NCI-H526 treated with DMSO at 0.1 percent for 48 hours (cell line): ENCODE results near the gene TSSK3.
A peak's percentile ranks its signal among the peaks of the same experiment; 100 is the strongest.
"Not testable (repeated sequence)": the region's sequence is repeated elsewhere in the genome, so short reads cannot be mapped to it uniquely, and the experiment has no call there.

Source experiments
- DNase-seq: peaks from one replicate; lab custom pipeline; 2025; lab: John Stamatoyannopoulos, UW

The TSSK3 gene

DNA sequence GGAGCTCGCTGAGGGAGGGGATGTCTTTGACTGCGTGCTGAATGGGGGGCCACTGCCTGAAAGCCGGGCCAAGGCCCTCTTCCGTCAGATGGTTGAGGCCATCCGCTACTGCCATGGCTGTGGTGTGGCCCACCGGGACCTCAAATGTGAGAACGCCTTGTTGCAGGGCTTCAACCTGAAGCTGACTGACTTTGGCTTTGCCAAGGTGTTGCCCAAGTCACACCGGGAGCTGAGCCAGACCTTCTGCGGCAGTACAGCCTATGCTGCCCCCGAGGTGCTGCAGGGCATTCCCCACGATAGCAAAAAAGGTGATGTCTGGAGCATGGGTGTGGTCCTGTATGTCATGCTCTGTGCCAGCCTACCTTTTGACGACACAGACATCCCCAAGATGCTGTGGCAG lies 1.4 kb downstream of the TSSK3 start:
- no peak for DNase-seq

DNA sequence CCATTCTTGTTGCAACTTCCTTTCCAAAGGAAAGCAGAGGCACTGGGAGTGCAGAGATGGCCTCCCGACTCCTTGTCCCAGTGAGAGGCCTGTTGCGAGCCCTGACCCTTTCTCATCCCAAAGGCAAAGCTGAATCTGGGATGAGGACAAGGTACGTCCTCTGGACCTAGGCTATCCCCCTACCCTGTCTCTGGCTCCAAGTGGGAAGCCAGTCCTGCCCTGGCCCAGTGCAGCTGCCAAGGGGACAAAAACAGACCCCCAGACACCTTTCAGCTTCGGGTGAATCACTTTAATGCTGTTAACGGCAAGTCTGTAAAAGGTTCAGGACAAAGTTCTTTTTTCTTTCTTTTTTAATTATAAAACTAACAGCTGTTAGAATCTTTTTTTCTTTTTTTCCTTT lies 2.5 kb downstream of the TSSK3 start:
- no peak for DNase-seq

DNA sequence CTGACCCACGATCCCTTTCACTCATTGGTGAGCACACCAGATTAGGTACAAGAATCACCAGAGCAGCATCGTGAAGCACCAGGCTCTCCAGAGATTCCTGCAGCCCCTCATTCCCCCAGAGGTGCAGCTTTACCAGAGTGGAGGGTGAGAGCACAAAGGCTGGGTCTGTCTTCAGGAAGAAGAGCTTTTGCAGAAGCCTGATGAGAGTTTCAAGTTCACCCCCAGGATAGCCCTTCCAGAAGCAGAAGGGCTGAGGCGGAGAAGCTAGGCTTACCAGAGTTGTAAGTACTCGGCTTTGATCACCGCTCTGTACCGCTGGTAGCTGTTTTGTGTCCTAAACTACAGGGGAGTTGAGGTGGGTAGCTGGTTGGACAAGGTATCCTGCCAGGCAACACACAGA lies 3.1 kb downstream of the TSSK3 start:
- no peak for DNase-seq

DNA sequence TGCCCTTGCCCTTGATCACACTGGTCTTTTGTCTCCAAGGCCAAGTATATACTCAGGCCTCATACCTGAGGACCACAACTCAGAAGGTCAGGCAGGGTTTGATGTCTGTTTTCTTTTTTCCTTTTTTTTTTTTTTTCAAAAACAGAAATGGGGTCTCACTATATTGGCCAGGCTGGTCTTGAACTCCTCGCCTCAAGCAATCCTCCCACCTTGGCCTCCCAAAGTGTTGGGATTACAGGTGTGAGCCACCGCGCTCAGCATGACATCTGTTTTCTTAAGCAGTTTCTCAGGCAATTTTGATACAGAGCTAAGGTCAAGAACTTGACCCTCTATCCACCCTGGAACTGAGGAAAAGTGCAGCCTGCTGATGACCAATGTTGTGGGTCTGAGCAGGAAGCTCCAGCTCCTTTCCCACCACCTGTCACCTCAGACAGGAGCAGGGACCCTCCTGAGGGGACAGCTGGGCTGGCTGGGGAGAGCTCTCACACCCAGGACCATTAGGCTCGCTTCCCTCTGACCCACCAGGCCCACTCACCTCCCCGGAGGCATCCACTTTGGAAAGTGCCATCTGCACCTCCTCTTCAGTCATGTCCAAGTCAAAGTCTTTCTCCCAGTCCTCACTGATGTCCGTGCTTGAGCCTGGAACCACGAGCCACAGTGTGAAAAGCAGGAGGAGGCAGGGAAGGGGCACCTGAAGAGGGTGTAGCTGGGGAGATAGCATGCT lies 5.7 kb downstream of the TSSK3 start:
- DNase-seq: no peak

DNA sequence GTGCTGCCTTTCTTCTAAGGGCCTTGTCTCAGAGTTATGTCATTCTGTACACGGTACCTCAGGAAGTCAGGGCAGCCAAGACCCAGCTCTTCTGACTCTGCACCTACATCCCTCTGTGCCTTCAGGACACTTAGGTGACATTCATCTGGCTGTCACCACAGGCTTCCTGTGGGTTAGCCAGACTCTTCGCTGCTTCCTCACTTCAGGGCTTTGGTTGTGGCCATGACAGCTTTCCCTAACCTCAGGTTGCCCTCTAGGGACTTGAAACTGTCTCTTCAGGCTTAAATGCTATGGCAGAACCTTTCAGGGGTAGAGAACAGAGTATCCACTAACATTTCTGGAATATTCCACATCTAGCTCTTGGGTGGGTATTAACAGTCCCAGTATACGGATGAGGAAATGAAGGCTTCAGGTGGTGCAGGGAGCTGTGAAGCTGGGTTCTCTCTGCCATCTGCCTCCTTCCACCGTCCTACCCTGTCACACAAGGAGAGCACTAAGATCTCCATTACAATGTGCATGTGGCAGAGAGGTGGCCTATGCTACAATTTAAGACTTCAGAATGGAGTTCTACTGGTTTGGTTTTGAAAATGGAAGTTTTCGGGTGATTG lies 9.9 kb downstream of the TSSK3 start:
- DNase-seq: no peak

DNA sequence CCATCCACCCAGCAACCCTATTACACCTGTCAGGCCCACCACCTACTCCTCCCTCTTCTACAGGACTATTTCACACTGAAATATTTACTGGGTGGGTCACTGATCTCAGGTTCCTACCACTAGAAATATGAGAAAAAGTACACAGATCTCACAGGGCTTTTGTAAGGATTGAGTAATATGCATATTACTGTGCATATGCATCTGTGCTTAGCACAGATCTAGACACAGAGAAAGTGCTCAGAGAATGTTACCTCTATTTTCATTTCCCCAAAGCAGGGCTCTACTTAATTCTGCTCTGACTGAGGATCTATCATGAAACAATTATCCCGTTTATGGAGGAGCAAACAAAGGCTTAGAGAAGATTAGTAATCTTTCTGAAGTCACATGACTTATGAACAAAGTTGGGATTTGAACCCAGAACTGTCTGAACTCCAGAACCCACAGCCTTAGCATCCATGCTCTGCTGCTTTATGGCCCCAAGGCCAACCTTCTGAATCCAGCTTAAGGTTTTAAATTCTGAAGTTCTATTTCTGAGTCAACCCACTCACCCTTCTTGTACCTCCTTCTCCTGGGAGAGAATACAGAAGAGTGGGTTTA lies 11.8 kb downstream of the TSSK3 start:
- no peak for DNase-seq

DNA sequence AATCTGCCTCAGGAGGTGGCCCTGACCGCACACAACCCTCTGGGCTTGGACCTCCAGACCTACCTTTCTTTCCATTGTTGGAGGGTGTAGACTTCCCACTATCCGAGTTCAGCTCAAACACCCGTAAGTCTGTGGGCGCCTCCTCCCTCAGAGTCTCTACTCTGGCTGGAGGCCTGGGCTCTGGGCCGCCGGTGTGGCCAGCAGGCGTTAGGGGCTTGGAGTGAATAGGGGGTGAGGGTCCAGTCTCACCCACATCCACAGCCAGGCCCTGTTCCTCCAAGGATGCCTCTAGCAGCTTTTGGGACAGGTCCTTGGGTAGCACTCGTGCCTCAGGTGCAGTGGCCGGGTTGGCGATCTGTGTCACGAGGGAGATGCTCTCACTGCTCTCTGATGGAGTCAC lies 13.9 kb downstream of the TSSK3 start:
- no peak for DNase-seq

DNA sequence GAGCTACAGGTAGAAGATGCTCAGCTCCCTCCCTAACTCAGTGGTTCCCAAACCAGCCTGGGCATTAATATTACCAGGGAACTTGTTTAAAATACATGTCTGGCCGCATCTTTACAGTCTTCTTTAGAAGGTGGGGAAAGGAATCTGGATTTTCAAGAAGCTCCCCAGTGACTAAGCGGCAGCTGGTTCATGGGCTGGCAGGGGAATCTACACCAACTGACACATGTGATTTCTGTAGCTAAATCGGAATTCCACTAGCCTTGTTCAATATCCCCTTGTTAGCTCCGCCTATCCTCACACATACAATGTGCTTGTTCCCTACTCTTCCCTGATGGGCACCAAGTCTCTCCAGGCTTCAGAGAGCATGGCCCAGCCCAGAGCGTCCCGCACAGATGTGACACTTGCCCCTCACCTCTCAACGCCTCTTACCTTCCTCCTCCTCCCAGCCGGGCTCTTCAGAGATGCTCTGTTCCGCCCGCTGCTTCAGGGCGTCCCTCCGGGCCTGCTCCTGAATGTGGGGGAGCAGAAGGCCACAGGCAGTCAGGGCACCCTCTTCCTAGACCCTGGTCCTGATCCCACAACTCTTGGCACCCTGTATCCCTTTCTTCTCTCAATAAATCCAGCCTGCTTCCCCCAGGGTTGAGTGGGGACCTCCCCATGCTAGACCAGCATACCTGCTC lies 15.3 kb downstream of the TSSK3 start:
- DNase-seq: no peak

DNA sequence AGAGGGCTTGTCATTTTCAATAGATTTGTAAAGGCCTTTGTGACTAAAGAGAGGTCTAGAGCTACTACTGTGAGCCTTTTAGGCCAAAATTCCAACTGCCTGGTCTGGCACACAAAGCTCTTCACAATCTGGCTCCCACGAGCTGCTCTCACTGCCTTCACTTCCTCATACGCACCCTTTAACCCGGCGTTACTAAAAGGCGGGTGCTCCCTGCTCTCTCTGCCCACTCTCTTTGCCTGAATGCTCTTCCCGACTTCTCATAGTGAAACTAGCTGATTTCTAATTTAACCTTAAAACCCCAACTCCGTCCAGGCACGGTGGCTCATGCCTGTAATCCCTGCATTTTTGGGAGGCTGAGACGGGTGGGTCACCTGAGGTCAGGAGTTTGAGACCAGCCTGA lies 17.7 kb downstream of the TSSK3 start:
- DNase-seq: no peak

DNA sequence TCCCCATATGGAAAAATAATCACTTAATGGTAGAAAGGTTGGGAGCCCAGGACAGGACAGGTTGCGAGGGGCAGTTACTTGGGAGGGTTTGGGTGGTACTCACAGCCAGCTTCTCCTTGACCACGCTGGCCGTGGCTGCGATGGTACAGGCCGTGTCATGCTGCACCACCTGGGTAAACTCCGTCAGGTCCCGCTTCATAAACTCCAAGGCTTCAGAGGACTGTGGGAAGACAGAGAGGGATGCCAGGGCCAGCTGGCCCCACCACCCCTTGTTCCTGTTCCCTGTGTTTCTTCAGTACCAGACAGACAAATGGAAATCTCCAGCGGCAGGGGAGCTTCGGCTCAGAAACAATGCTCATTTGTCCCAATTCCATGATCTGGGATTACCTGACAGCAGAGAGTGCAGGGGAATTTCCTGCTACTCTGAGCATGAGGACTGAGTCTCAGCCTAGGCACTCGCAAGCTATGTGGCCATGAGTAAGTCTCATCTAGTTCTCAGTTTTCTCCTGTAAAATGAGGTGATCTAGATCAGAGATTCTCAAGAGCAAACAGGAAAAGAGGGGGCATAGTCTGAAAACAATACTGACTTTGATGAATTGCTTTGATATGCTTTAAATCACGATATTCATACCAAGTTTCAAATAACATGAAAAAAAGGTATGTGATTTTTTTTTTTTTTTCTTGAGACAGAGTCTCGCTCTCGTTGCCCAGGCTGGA lies 24.5 kb downstream of the TSSK3 start:
- no peak for DNase-seq

DNA sequence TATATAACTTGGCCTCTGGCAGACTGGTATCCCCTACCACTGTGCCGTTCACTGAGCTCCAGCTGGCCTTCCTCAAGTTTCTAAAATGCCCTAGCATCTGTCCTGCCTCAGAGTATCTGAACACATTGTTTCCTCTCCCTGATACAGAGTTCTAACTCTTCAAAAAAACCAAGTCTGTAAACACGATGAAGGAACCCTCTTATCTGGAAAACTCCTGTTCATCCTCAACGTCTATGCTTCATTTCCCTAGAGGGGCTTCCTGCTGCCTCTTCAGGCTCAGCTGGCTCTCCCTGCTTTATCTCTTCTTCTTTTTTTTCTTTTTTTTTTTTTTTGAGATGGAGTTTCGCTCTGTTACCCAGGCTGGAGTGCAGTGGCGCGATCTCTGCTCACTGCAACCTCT lies 26.3 kb downstream of the TSSK3 start:
- no peak for DNase-seq

DNA sequence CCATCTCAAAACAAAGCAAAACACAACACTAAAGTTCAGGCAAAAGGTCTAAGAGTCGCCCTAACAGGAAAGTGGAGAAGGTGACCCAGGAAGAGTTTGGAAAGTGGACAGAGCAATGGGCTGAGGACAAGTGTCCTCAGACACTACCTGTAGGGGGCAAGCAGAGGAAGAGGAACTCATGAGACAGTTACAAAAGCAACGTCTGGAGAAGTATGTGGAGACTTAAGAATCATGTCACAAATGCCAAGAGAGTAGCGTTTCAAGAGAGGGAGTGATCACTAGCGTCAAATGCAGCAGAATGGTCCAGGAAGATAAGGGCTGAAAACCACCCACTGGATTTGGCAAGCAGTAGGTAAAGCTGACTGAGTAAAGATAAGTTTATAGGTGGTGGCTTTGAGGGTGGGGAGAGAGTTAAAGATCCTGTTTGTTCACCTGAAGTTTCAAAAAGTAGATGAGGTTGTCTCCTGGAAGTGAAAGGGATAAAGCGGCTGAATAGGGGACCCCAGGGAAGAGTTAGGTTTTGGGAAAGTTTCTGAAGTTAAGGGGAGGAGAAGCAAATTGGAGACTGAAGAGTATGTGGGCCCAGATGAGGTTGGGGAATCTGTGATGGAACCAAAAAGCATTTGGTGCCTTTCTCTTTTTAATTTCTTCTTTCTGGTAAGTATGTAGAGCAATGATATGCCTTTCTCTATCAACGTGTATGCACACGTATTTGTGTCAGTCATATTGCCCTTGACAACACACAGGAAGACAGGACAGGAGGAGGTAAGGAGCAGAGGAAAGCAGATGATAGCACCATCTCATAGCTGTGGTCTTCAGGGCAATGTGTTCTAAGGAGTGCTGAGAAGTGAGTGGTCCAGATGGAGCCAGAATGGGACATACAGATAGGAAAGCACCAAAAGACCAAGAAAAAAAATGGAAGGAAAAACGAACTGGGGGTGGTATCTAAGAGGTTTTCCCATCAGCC lies 28.8 kb downstream of the TSSK3 start:
- no peak for DNase-seq

DNA sequence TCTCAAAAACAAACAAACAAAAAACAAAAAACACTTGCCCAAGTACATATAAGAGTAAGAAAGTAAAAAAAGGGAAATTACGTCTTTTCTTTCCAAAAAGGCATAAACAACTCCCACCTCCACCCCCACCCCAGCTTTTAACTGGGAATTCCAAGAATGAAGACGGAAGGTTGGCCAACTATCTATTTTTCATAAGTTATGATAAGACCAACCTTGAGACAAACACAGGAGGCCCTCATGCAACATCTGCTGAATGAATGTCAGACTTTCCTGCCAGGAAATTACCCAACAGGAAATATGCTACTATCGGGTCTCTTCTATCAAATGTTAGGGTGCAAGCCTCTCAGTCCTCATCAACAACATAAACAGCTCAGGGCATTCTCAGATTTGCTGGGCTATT lies 30.0 kb downstream of the TSSK3 start:
- DNase-seq: no peak

DNA sequence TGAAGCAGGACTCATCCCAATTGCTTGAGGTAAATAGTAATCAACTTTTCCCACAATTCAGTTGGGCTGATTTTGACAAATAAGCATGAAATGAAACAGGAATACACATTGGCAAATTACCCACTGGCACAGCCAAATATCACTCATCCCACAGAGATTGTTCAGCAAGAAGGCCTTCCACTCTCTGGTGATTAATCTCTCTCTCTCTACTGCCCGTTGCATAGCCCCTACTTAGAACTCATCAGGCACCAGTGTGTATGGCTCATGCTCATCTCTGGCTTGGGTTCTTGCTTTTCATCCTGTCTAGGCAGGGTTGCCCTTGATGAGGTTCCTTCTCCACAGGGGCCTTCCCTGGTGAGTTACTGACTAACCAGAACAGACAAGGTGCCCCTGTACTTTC lies 30.8 kb downstream of the TSSK3 start:
- DNase-seq: no peak

DNA sequence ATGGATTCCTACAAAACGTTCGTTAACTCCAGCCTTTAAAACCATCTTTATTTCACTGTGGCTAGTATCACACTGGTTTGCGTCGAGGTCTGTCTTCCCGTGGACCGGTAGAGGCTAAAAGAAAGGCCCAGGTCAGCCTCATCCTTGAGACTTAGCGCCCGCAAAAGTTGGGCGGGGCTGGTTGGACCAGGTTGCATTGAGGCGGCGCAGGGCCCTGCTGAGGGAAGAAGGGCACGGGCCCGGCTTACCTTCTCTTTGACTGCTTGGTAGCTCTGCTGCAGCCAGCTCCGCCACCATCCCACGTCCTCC lies 31.4 kb downstream of the TSSK3 start:
- DNase-seq: no peak

DNA sequence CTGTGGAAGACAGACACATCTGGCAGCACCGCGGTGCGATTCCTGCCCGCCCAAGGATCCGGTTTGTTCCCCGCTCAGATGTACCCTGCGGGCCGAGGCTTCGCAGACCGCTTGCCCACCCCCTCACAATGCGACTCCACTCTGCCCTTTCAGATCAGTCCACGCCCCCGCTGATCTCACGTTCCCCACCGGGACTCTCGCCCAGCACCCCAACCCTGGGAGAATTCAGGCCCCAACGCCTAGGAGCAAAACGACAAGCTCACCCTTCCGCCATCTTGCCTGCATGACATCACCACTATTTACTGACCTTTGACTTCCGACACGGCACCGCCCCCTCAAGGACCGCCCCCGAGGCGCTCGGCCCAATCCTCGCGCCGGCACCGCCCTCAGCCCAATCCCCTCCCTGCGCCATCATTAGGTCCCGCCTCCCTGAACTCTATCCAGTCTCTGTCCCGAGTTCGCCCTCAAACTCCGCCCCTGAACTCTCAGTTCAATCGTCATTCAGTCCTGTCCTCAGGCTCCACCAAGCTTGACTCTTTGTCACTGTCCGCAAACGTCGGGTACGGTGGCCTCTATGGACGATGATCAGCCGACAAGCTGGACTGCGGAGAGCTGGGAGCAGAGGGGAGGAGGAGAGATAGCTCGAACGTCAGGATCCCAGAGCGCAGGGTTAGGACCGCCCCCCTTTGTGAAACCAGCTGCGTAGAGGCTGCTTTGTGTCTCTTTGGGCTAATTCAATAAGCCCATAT lies 32.0 kb downstream of the TSSK3 start, which contains the start of gene BSDC1:
TSS of gene BSDC1 (minus strand) at position 301 of the 749 bp plus-strand sequence. CDS start at position 274, 27 bp downstream.
- DNase-seq: peak; percentile 98

DNA sequence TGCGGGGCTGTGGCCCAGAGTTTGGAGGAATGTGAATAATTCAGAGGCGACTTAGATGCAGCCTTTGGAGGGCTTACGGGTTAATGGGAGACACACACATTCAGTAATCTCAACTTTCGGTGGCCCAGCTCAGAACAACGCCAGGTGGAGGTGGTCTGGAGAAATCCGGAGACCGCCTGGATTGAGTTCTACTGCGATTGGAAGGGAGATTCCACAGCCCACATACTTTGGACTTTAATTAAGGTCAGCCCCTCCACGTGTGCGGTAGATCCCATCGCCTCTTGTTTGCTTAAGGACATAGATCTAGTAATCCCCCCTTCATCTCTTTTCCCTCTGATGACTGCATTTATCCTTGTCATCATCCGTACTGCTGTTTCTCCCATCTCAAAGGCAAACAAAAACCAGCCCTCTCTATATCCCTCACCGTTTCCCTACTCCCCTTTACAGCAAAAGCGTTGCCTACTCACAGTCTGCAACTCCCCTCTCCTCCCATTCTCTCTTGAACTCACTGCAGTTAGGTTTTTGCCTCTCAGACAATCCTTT lies 32.6 kb downstream of the TSSK3 start:
- peak; percentile 61 for DNase-seq

DNA sequence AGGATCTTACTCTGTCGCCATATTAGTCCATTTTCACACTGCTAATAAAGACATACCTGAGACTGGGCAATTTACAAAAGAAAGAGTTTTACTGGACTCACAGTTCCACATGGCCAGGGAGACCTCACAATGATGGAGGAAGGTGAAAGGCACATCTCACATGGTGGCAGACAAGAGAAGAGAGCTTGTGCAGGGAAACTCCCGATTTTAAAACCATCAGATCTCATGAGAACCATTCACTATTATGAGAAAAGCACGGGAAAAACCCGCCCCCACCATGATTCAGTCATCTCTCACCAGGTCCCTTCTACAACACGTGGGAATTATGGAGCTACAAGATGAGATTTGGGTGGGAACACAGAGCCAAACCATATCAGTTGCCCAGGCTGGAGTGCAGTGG lies 34.2 kb downstream of the TSSK3 start:
- DNase-seq: not testable (repeated sequence)

DNA sequence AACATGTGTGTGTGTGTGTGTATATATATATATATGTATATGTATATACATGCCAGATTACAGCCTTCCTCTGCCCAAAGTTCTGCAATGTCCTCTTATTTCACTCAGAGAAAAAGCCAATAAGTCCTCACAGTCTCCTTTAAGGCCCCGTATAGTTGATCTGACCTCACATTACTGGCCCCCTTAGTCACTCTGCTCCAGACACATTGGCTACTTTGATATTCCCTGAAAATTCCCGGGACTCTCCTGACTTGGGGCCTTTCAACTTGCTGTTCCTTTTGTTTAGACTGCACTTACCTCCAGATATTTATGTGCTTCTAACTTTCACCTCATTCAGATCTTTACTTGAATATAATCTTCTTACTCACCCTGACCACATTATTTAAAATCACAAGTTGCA lies 36.1 kb downstream of the TSSK3 start:
- no peak for DNase-seq

DNA sequence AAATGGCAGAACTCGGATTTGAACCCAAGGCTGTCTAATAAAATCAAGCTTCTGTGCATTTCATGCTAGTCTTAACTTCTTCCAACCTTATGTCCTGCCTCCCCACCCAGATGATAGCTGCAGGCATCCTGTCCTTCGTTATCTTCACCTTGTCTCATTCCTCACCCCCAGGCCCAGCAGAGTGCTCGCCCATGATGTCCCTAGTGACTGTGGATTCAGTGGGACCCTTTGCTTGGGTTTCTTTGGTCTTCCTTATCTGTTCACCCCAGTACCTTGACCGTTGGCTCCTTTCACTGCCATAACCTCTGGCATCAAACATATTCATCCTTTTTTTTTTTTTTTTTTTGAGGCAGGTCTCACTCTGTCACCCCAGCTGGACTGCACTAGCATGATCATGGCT lies 37.5 kb downstream of the TSSK3 start:
- no peak for DNase-seq
